HEK293 (cell line): ENCODE results near the gene SPX.

Experiments used
- CTCF ChIA-PET: fragments of 350-600 bp; formaldehyde crosslinking; extraction: SDS; loops from one replicate; lab custom pipeline; 2021; ENCODE audit warnings: antibody characterized with exemption; lab: Yijun Ruan, JAX
- POLR2A ChIA-PET: fragments of 300-600 bp; formaldehyde crosslinking; extraction: SDS; loops from one replicate; lab custom pipeline; 2020; ENCODE audit warnings: antibody characterized with exemption, inconsistent platforms; lab: Yijun Ruan, JAX
- H3K27ac ChIP-seq: fragments of 200-500 bp; sonication (Bioruptor generic); 2 replicates; pipeline ENCODE4 v1.5.1; 2014; ENCODE audit warnings: low read depth, low read length, control low read depth, inconsistent platforms; ENCODE audit errors: extremely low read depth
- H3K36me3 ChIP-seq, 2 experiments: fragments of 200-500 bp in 1 of 2; sonication (Bioruptor generic) in 1 of 2; 1 replicate in 1 of 2; 2 replicates in 1 of 2; pipeline ENCODE4 v1.5.1; 2014 to 2017; ENCODE audit warnings: inconsistent platforms in 2 of 2, low read length in 2 of 2; ENCODE audit not compliant: control insufficient read depth in 2 of 2, insufficient read depth in 1 of 2
- H3K4me1 ChIP-seq: fragments of 200-500 bp; sonication (Bioruptor generic); 2 replicates; pipeline ENCODE4 v1.5.1; 2014; ENCODE audit warnings: mild to moderate bottlenecking, low read length, inconsistent platforms; ENCODE audit not compliant: control insufficient read depth, insufficient read depth
- H3K4me3 ChIP-seq: 2 replicates; pipeline ENCODE4 v1.5.1; 2011; ENCODE audit warnings: low read depth, mild to moderate bottlenecking, control low read depth, low read length, moderate library complexity
- H3K9me3 ChIP-seq: fragments of 200-500 bp; sonication (Bioruptor generic); 2 replicates; pipeline ENCODE4 v1.5.1; 2014; ENCODE audit warnings: low read depth, low read length, inconsistent platforms; ENCODE audit not compliant: control insufficient read depth, insufficient read depth
- BCL11A ChIP-seq: fragments of 450-650 bp; formaldehyde crosslinking; IDR thresholded peaks from 2 replicates; pipeline ENCODE4 v1.5.1; 2016; ENCODE audit warnings: low read depth, missing biosample characterization, missing genetic modification characterization
- CTCF ChIP-seq: fragments of 450-650 bp; formaldehyde crosslinking; IDR thresholded peaks from 2 replicates; pipeline ENCODE4 v1.5.1; 2016; ENCODE audit warnings: missing biosample characterization, missing genetic modification characterization
- KLF10 ChIP-seq: fragments of 450-650 bp; IDR thresholded peaks from 2 replicates; pipeline ENCODE4 v1.5.1; 2018; ENCODE audit warnings: missing biosample characterization, mild to moderate bottlenecking, missing genetic modification characterization
- KLF9 ChIP-seq: fragments of 450-650 bp; formaldehyde crosslinking; IDR thresholded peaks from 2 replicates; pipeline ENCODE4 v1.5.1; 2016; ENCODE audit warnings: missing biosample characterization, missing genetic modification characterization, low read depth
- SALL2 ChIP-seq: fragments of 450-650 bp; formaldehyde crosslinking; IDR thresholded peaks from 2 replicates; pipeline ENCODE4 v1.5.0; 2017; ENCODE audit warnings: missing biosample characterization, mild to moderate bottlenecking, missing genetic modification characterization, borderline replicate concordance
- SETDB1 ChIP-seq: IDR thresholded peaks from one replicate; pipeline ENCODE4 v1.6.1; 2017; ENCODE audit warnings: mild to moderate bottlenecking, low read length, moderate library complexity, mixed read lengths; ENCODE audit not compliant: insufficient read length
- ZBTB26 ChIP-seq: fragments of 450-650 bp; formaldehyde crosslinking; optimal IDR thresholded peaks from 2 replicates; pipeline ENCODE3; 2016; ENCODE audit warnings: missing biosample characterization, mild to moderate bottlenecking, missing genetic modification characterization
- ZFHX2 ChIP-seq: fragments of 450-650 bp; formaldehyde crosslinking; conservative IDR thresholded peaks from 2 replicates; pipeline ENCODE4 v1.5.1; 2016; ENCODE audit warnings: missing biosample characterization, missing genetic modification characterization
- ZNF175 ChIP-seq: fragments of 450-650 bp; formaldehyde crosslinking; IDR thresholded peaks from 2 replicates; pipeline ENCODE4 v1.5.1; 2016; ENCODE audit warnings: missing biosample characterization, missing genetic modification characterization
- ZNF211 ChIP-seq: fragments of 450-650 bp; formaldehyde crosslinking; IDR thresholded peaks from 2 replicates; pipeline ENCODE4 v1.5.1; 2016; ENCODE audit warnings: low read depth, missing biosample characterization, missing genetic modification characterization
- ZNF26 ChIP-seq: fragments of 450-650 bp; formaldehyde crosslinking; IDR thresholded peaks from 2 replicates; pipeline ENCODE4 v1.5.1; 2016; ENCODE audit warnings: missing biosample characterization, missing genetic modification characterization
- ZNF266 ChIP-seq: fragments of 450-650 bp; formaldehyde crosslinking; IDR thresholded peaks from 2 replicates; pipeline ENCODE4 v1.5.1; 2016; ENCODE audit warnings: missing biosample characterization, missing genetic modification characterization, low read depth
- ZNF354C ChIP-seq: fragments of 450-650 bp; formaldehyde crosslinking; IDR thresholded peaks from 2 replicates; pipeline ENCODE4 v1.5.1; 2016; ENCODE audit warnings: missing biosample characterization, missing genetic modification characterization, low read depth, borderline replicate concordance
- ZNF391 ChIP-seq: fragments of 450-650 bp; formaldehyde crosslinking; IDR thresholded peaks from 2 replicates; pipeline ENCODE4 v1.5.1; 2016; ENCODE audit warnings: low read depth, missing biosample characterization, missing genetic modification characterization, borderline replicate concordance
- ZNF398 ChIP-seq: fragments of 450-650 bp; formaldehyde crosslinking; IDR thresholded peaks from 2 replicates; pipeline ENCODE4 v1.5.1; 2017; ENCODE audit warnings: missing biosample characterization, missing genetic modification characterization
- ZNF600 ChIP-seq: fragments of 450-650 bp; formaldehyde crosslinking; IDR thresholded peaks from 2 replicates; pipeline ENCODE4 v1.5.1; 2016; ENCODE audit warnings: missing biosample characterization, missing genetic modification characterization
- ZNF670 ChIP-seq: fragments of 450-650 bp; formaldehyde crosslinking; IDR thresholded peaks from 2 replicates; pipeline ENCODE4 v1.5.1; 2016; ENCODE audit warnings: missing biosample characterization, missing genetic modification characterization, low read depth
- ZNF677 ChIP-seq: fragments of 450-650 bp; IDR thresholded peaks from 2 replicates; pipeline ENCODE4 v1.5.0; 2018; ENCODE audit warnings: missing biosample characterization, mild to moderate bottlenecking, missing genetic modification characterization, moderate library complexity
- ZNF768 ChIP-seq: fragments of 450-650 bp; formaldehyde crosslinking; IDR thresholded peaks from 2 replicates; pipeline ENCODE4 v1.5.1; 2018; ENCODE audit warnings: missing biosample characterization, mild to moderate bottlenecking, missing genetic modification characterization
- ZNF791 ChIP-seq: fragments of 450-650 bp; formaldehyde crosslinking; IDR thresholded peaks from 2 replicates; pipeline ENCODE4 v1.5.1; 2016; ENCODE audit warnings: missing biosample characterization, missing genetic modification characterization
- TF ChIP-seq, protein P1 (sequence below): fragments of 450-650 bp; formaldehyde crosslinking; IDR thresholded peaks from 2 replicates; pipeline ENCODE4 v1.5.1; 2016; ENCODE audit warnings: missing biosample characterization, missing genetic modification characterization
- TF ChIP-seq, protein P2 (sequence below): fragments of 450-650 bp; formaldehyde crosslinking; IDR thresholded peaks from 2 replicates; pipeline ENCODE4 v1.5.1; 2016; ENCODE audit warnings: missing biosample characterization, missing genetic modification characterization

Gene SPX

GRCh38 chr12:21502872-21503271, 23.2 kb upstream of the SPX start (continued):
- TF ChIP-seq ZNF26 (no peak), ZNF266 (tag by site-specific recombination) (no peak), ZNF175 (no peak)

DNA sequence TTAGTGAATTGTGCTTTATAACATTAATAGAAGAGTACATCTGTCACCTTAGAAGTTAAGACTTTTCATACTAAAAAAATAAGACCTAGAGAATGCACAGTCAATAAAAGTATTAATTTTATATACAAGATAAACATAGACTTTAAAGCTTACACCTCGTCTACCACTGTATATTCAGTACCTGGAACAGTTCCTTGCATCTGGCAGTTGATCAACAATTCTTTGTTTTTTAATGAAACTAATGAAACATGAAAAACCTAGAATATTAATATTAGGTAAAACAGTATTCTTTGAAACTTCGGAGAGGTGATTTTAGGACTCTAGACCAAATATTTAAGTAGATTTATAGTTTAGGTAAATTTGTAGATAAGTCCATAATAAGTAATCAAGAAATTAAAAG, 20.2 kb upstream of the SPX start:
- ChIA-PET CTCF (interaction anchor here (0.9 kb wide), 1 partner anchor 20 kb away, joined by 4 read pairs; the partner anchor contains the start of gene SPX), POLR2A (no interaction called here)
- Histone ChIP-seq H3K27ac (no peak overlapping the region), H3K9me3 (no peaks in the 10 kb centered on the region), H3K4me1 (peaks cover 5% of the 10 kb centered on the region; the same call in 1 of the 2 replicates), H3K4me3 (no peak overlapping the region), H3K36me3 (peaks cover 12 to 18% of the 10 kb centered on the region in 2 experiments)
- no peak for TF ChIP-seq ZNF600 (tag by site-specific recombination)
- TF ChIP-seq ZFHX2, result no peak
- TF ChIP-seq BCL11A, result no peak
- TF ChIP-seq KLF10 (tag by site-specific recombination), result no peak
- no peak for TF ChIP-seq SALL2 (tag by site-specific recombination)
- TF ChIP-seq ZNF211 (tag by site-specific recombination), result no peak
- TF ChIP-seq ZNF670, result no peak
- TF ChIP-seq ZNF791 (tag by site-specific recombination), result no peak
- TF ChIP-seq ZNF354C (tag by site-specific recombination), result no peak
- no peak for TF ChIP-seq KLF9 (tag by site-specific recombination)
- TF ChIP-seq, protein P1, sequence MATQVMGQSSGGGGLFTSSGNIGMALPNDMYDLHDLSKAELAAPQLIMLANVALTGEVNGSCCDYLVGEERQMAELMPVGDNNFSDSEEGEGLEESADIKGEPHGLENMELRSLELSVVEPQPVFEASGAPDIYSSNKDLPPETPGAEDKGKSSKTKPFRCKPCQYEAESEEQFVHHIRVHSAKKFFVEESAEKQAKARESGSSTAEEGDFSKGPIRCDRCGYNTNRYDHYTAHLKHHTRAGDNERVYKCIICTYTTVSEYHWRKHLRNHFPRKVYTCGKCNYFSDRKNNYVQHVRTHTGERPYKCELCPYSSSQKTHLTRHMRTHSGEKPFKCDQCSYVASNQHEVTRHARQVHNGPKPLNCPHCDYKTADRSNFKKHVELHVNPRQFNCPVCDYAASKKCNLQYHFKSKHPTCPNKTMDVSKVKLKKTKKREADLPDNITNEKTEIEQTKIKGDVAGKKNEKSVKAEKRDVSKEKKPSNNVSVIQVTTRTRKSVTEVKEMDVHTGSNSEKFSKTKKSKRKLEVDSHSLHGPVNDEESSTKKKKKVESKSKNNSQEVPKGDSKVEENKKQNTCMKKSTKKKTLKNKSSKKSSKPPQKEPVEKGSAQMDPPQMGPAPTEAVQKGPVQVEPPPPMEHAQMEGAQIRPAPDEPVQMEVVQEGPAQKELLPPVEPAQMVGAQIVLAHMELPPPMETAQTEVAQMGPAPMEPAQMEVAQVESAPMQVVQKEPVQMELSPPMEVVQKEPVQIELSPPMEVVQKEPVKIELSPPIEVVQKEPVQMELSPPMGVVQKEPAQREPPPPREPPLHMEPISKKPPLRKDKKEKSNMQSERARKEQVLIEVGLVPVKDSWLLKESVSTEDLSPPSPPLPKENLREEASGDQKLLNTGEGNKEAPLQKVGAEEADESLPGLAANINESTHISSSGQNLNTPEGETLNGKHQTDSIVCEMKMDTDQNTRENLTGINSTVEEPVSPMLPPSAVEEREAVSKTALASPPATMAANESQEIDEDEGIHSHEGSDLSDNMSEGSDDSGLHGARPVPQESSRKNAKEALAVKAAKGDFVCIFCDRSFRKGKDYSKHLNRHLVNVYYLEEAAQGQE (tag by site-specific recombination), result no peak
- no peak for TF ChIP-seq ZBTB26 (tag by site-specific recombination)
- TF ChIP-seq, protein P2, sequence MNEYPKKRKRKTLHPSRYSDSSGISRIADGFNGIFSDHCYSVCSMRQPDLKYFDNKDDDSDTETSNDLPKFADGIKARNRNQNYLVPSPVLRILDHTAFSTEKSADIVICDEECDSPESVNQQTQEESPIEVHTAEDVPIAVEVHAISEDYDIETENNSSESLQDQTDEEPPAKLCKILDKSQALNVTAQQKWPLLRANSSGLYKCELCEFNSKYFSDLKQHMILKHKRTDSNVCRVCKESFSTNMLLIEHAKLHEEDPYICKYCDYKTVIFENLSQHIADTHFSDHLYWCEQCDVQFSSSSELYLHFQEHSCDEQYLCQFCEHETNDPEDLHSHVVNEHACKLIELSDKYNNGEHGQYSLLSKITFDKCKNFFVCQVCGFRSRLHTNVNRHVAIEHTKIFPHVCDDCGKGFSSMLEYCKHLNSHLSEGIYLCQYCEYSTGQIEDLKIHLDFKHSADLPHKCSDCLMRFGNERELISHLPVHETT, result no peak

DNA sequence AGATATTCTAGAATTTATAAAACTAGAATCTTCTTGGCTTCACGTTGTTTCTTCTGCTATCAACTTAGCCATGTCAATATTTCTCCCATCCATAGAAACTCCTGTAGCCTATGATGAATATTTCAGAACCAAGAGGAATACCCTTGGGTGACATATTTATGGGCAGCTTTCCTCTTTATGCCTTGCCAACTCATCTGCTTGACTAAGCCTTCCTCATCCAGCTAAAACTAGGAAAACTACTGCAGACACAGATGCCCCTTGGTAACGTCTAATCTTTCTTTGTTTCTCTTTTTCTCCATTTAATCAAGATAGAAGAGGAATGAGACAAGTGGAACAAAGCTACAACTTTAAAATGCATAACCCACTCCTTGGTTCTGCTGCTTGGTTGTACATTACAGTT, 18.2 kb upstream of the SPX start:
- ChIA-PET POLR2A (no interaction called here), CTCF (no interaction called here)
- H3K4me1 ChIP-seq, result peaks cover 1% of the 10 kb centered on the region; the same call in 1 of the 2 replicates
- no peaks in the 10 kb centered on the region for H3K9me3 ChIP-seq
- H3K27ac ChIP-seq, result no peak overlapping the region
- H3K4me3 ChIP-seq, result no peak overlapping the region
- peaks cover 16 to 21% of the 10 kb centered on the region in 2 experiments for H3K36me3 ChIP-seq
- TF ChIP-seq CTCF (no peak), ZNF398 (tag by site-specific recombination) (no peak), ZNF600 (tag by site-specific recombination) (no peak), ZNF768 (no peak), SETDB1 (no peak), KLF9 (tag by site-specific recombination) (no peak), ZNF391 (no peak), ZNF677 (tag by site-specific recombination) (no peak)
